B cell (primary cell): Measurements from ENCODE around the gene HECTD1. TPM values are rescaled to one million over a fixed set of nuclear protein-coding genes. Genes with fewer than 3 reads are reported as not detected.

Source experiments
- ATAC-seq: fragments of 200-7000 bp; cut with Tn5 transposase; one replicate; pipeline ENCODE4 v1.10.0; 2021; ENCODE audit warnings: low read depth, mild to moderate bottlenecking, moderate number of reproducible peaks, moderate library complexity
- CTCF ChIA-PET: fragments of 350-600 bp; sonication (Branson Sonifier 250); formaldehyde crosslinking; loops from one replicate; lab custom pipeline; 2021; ENCODE audit warnings: antibody characterized with exemption, inconsistent platforms; lab: Charles Lee
- POLR2A ChIA-PET: fragments of 350-600 bp; sonication (Branson Sonifier 250); formaldehyde crosslinking; loops from one replicate; lab custom pipeline; 2021; ENCODE audit warnings: antibody characterized with exemption; lab: Charles Lee
- DNase-seq: peaks from one replicate; pipeline ENCODE4 v3.0.0; 2013
- H2AFZ ChIP-seq: 2 replicates; pipeline ENCODE4 v1.6.1; 2012; ENCODE audit warnings: mild to moderate bottlenecking, low read depth, low read length; ENCODE audit not compliant: insufficient read depth, poor library complexity, severe bottlenecking
- H3K27ac ChIP-seq, 2 donors: 1 replicate in 1 of 2; 2 replicates in 1 of 2; pipeline ENCODE4 v1.5.1; 2012 to 2013; ENCODE audit warnings: low read length in 2 of 2, mild to moderate bottlenecking in 2 of 2, moderate library complexity in 1 of 2
- H3K27me3 ChIP-seq, 4 experiments: fragments of 200-600 bp in 1 of 4; sonication (generic) in 1 of 4; replicated peaks in 1 of 4; 1 replicate in 2 of 4; 2 replicates in 2 of 4; pipeline versions ENCODE4 v1.6.1 to v1.7.0; 2013 to 2016; ENCODE audit warnings: low read length in 3 of 4, mild to moderate bottlenecking in 2 of 4, mixed read lengths in 1 of 4, moderate library complexity in 1 of 4; ENCODE audit not compliant: insufficient read depth in 4 of 4, control insufficient read depth in 3 of 4; ENCODE audit errors: control extremely low read depth in 1 of 4
- H3K36me3 ChIP-seq, 2 experiments: replicated peaks in 1 of 2; 1 replicate in 1 of 2; 2 replicates in 1 of 2; pipeline versions ENCODE4 v1.6.1 to v1.7.1; 2013; ENCODE audit warnings: low read length in 1 of 2; ENCODE audit not compliant: insufficient read depth in 2 of 2, control insufficient read depth in 1 of 2; ENCODE audit errors: control extremely low read depth in 1 of 2, extremely low read depth in 1 of 2
- H3K4me1 ChIP-seq, 2 donors: fragments of 200-600 bp in 1 of 2; sonication (generic) in 1 of 2; 1 replicate in 1 of 2; 2 replicates in 1 of 2; pipeline versions ENCODE4 v1.5.1 to v1.6.1; 2013 to 2017; ENCODE audit warnings: low read length in 2 of 2; ENCODE audit not compliant: control insufficient read depth in 2 of 2, insufficient read depth in 2 of 2
- H3K4me2 ChIP-seq: replicated peaks from 2 replicates; pipeline ENCODE3; 2012; ENCODE audit warnings: mild to moderate bottlenecking, low read depth, low read length; ENCODE audit not compliant: poor library complexity, severe bottlenecking
- H3K4me3 ChIP-seq, 5 experiments: fragments of 200-600 bp in 1 of 5; sonication (generic) in 1 of 5; 1 replicate in 3 of 5; 2 replicates in 2 of 5; pipeline versions ENCODE4 v1.5.1 to v1.7.0; 2011 to 2016; ENCODE audit warnings: low read length in 4 of 5, mild to moderate bottlenecking in 4 of 5, low read depth in 2 of 5, control low read depth in 1 of 5, moderate library complexity in 1 of 5; ENCODE audit not compliant: insufficient read depth in 1 of 5; ENCODE audit errors: control extremely low read depth in 1 of 5, extremely low read depth in 1 of 5
- H3K79me2 ChIP-seq: fragments of 200-600 bp; sonication (generic); one replicate; pipeline ENCODE4 v1.6.0; 2016; ENCODE audit warnings: low read length; ENCODE audit not compliant: control insufficient read depth, insufficient read depth
- H3K9ac ChIP-seq: fragments of 200-600 bp; sonication (generic); 2 replicates; pipeline ENCODE4 v1.6.1; 2017; ENCODE audit warnings: mild to moderate bottlenecking, low read length, moderate library complexity
- H3K9me3 ChIP-seq, 3 donors: one replicate each; pipeline versions ENCODE4 v1.6.1 to v1.7.1; 2013; ENCODE audit warnings: low read length in 2 of 3; ENCODE audit not compliant: control insufficient read depth in 2 of 3, insufficient read depth in 1 of 3; ENCODE audit errors: control extremely low read depth in 1 of 3
- H4K20me1 ChIP-seq: 2 replicates; pipeline ENCODE4 v1.6.0; 2012; ENCODE audit warnings: mild to moderate bottlenecking, low read length; ENCODE audit not compliant: insufficient read depth, control insufficient read depth, poor library complexity, severe bottlenecking
- H3K27ac Mint-ChIP-seq: one replicate; pipeline ENCODE4 v1.8.0; 2021; ENCODE audit warnings: mixed read lengths
- H3K27me3 Mint-ChIP-seq: one replicate; pipeline ENCODE4 v1.8.0; 2021; ENCODE audit warnings: mixed read lengths
- H3K4me1 Mint-ChIP-seq: one replicate; pipeline ENCODE4 v1.8.0; 2021; ENCODE audit warnings: mixed read lengths
- H3K4me3 Mint-ChIP-seq: one replicate; pipeline ENCODE4 v1.8.0; 2021; ENCODE audit warnings: mixed read lengths
- H3K9me3 Mint-ChIP-seq: one replicate; pipeline ENCODE4 v1.8.0; 2022; ENCODE audit warnings: mixed read lengths; ENCODE audit not compliant: insufficient read depth
- EZH2 ChIP-seq: IDR thresholded peaks from 2 replicates; pipeline ENCODE4 v1.6.1; 2012; ENCODE audit warnings: borderline replicate concordance, low read depth, mild to moderate bottlenecking, moderate library complexity, low read length; ENCODE audit not compliant: insufficient read depth, poor library complexity, severe bottlenecking
- WGBS: methylation state at CpG from one replicate; pipeline ENCODE4 v1.1.5; 2013; ENCODE audit warnings: missing lambda C conversion rate; ENCODE audit not compliant: insufficient coverage; 5-methylcytosine and 5-hydroxymethylcytosine counted together
- intact Hi-C: fragments of 100-400 bp; cut with micrococcal nuclease; formaldehyde crosslinking; loops from one replicate; pipeline ENCODE4 v1.10.0; 2022
- polyA plus RNA-seq: library from polyadenylated mRNA; depleted of rRNA; stranded (reverse); fragments of >200 nt; gene quantifications from 2 replicates; pipeline ENCODE4 v1.2.3, GENCODE V29; 2012
- total RNA-seq, 2 donors: library from RNA; stranded (reverse); fragments of 120-200 nt in 1 of 2; gene quantifications; 1 replicate in 1 of 2; 2 replicates in 1 of 2; pipeline versions ENCODE4 v1.2.3 to v1.2.4, GENCODE V29; 2013 to 2022
- TF ChIP-seq, protein P1 (sequence below): fragments of 200-600 bp; IDR thresholded peaks from one replicate; pipeline ENCODE4 v1.8.0; 2022; ENCODE audit warnings: antibody characterized with exemption, mild to moderate bottlenecking

Gene HECTD1
- total and polyA plus RNA-seq, 2 donors (not counting 1 experiment from before 2014, with no cell fraction given): 63.1 to 184 TPM

DNA sequence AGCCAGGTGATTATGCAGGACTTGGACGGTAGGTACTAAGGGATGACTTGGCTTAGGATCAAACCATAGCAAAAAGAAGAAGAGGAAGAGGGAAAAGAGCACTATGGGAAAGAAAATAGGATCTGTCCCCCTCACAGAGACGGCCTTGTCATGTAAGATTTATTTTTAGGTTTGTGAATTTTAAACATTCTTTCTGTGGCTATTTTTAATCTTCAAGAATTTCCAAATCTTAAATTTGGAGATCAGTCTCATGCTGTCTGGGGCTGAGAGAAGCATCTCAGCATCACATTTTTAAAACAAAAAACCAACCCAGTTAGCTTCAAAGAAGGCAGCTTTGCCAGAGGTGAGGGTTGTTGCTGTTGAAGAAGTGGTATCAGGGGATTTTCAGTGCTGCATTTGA is 128.8 kb downstream of the HECTD1 start:
- Histone ChIP-seq H3K27ac (no peak overlapping the region), H3K9me3 (no peaks in the 10 kb centered on the region), H3K36me3 (peaks cover 5 to 10% of the 10 kb centered on the region in 2 experiments), H3K4me3 (no peak overlapping the region), H2AFZ (no peak overlapping the region), H3K9ac (no peak overlapping the region), H3K4me1 (peaks cover 0 to under 1% of the 10 kb centered on the region in 2 donors), H4K20me1 (no peaks in the 10 kb centered on the region), H3K27me3 (no peaks in the 10 kb centered on the region), H3K4me2 (no peak overlapping the region), H3K79me2 (no peaks in the 10 kb centered on the region)
- Mint-ChIP-seq H3K4me1 (peaks cover 2% of the 10 kb centered on the region), H3K27ac (no peak overlapping the region), H3K27me3 (no peaks in the 10 kb centered on the region), H3K4me3 (no peak overlapping the region), H3K9me3 (peaks cover 4% of the 10 kb centered on the region)
- ATAC-seq: no peak
- intact Hi-C loops: no loop called here
- WGBS: 40% methylated on average over 1 of the region's 2 CpGs
- TF ChIP-seq, protein P1, sequence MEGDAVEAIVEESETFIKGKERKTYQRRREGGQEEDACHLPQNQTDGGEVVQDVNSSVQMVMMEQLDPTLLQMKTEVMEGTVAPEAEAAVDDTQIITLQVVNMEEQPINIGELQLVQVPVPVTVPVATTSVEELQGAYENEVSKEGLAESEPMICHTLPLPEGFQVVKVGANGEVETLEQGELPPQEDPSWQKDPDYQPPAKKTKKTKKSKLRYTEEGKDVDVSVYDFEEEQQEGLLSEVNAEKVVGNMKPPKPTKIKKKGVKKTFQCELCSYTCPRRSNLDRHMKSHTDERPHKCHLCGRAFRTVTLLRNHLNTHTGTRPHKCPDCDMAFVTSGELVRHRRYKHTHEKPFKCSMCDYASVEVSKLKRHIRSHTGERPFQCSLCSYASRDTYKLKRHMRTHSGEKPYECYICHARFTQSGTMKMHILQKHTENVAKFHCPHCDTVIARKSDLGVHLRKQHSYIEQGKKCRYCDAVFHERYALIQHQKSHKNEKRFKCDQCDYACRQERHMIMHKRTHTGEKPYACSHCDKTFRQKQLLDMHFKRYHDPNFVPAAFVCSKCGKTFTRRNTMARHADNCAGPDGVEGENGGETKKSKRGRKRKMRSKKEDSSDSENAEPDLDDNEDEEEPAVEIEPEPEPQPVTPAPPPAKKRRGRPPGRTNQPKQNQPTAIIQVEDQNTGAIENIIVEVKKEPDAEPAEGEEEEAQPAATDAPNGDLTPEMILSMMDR: no peak
- TF ChIP-seq EZH2: no peak
- ChIA-PET CTCF (interaction anchor here (0.6 to 1.9 kb wide), 2 partner anchors 96 to 98 kb away, joined by 5 to 6 read pairs; no protein-coding TSS in a partner anchor), POLR2A (no interaction called here)
- DNase-seq: no peak

DNA sequence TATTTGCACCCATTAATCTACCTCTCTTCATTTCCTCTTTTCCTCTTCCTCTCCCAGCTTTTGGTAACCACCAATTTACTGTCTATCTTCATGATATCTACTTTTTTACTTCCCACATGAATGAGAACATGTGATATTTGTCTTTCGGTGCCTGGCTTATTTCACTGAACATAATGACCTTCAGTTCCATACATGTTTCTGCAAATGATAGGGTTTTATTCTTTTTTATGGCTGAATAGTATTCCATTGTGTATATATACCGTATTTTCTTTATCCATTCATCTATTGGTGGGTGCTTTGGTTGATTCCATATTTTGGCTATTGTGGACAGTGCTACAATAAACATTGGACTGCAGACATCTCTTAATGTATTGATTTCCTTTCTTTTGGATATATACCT is 132.4 kb downstream of the HECTD1 start:
- no peak for ATAC-seq
- no peak overlapping the region for H3K27ac ChIP-seq
- H3K4me3 Mint-ChIP-seq: no peak overlapping the region
- H3K27me3 Mint-ChIP-seq: no peaks in the 10 kb centered on the region
- no peak for TF ChIP-seq EZH2
- TF ChIP-seq, protein P1: no peak
- no peaks in the 10 kb centered on the region for H3K4me1 ChIP-seq
- H3K9ac ChIP-seq: no peak overlapping the region
- peaks cover 7 to 9% of the 10 kb centered on the region in 2 experiments for H3K36me3 ChIP-seq
- ChIA-PET CTCF (no interaction called here), POLR2A (no interaction called here)
- intact Hi-C loops: no loop called here
- peaks cover 4% of the 10 kb centered on the region for H3K9me3 Mint-ChIP-seq
- H2AFZ ChIP-seq: no peak overlapping the region
- H4K20me1 ChIP-seq: no peaks in the 10 kb centered on the region
- H3K4me3 ChIP-seq: no peak overlapping the region
- DNase-seq: no peak
- no peaks in the 10 kb centered on the region for H3K4me1 Mint-ChIP-seq
- WGBS: no CpG with 5 or more reads among the region's 2 CpGs
- H3K27me3 ChIP-seq: no peaks in the 10 kb centered on the region
- H3K4me2 ChIP-seq: no peak overlapping the region
- no peaks in the 10 kb centered on the region for H3K9me3 ChIP-seq
- no peak overlapping the region for H3K27ac Mint-ChIP-seq
- no peaks in the 10 kb centered on the region for H3K79me2 ChIP-seq
